ENCODE data around the gene CBX6.

CBX6 gene

GRCh38 chr22:38866024-38866398 is 6.0 kb downstream of the CBX6 start:
- H3K27me3 ChIP-seq (ENCODE audit: insufficient read depth, low read length, poor library complexity) = no peaks in the 10 kb centered on the region
- H3K79me2 ChIP-seq (ENCODE audit: insufficient read depth, low read length) = peaks cover 32% of the 10 kb centered on the region
- DNase-seq (no peak), ATAC-seq (ENCODE audit: insufficient read depth, low read depth) (no peak)
- H4K20me1 ChIP-seq (ENCODE audit: insufficient read depth, low read length) = peaks cover 81% of the 10 kb centered on the region
- H3K4me2 ChIP-seq (ENCODE audit: insufficient read depth, low read length) = no peak overlapping the region
- H3K27ac ChIP-seq (ENCODE audit: low read length) = no peak overlapping the region
- no peak overlapping the region for H3K4me3 ChIP-seq (ENCODE audit: low read depth in 1 of 2, low read length in 2 of 2)
- H3K36me3 ChIP-seq (ENCODE audit: insufficient read depth, low read length) = peaks cover 65% of the 10 kb centered on the region
- H3K9me3 ChIP-seq (ENCODE audit: insufficient read depth, low read length, severe bottlenecking) = no peaks in the 10 kb centered on the region
- H3K9ac ChIP-seq (ENCODE audit: low read depth, low read length) = no peak overlapping the region
- no peak overlapping the region for H2AFZ ChIP-seq (ENCODE audit: low read depth, low read length)
- TF ChIP-seq EZH2 (IDR thresholded peaks at IDR 0.05; ENCODE audit: borderline replicate concordance, low read depth, low read length, severe bottlenecking) = no peak
- no peak for TF ChIP-seq CTCF (IDR thresholded peaks at IDR 0.05; ENCODE audit: borderline replicate concordance, extremely low read depth, low read length, poor library complexity, severe bottlenecking)
- H3K4me1 ChIP-seq (ENCODE audit: insufficient read depth, low read length) = peaks cover 28% of the 10 kb centered on the region

- H3K4me2 ChIP-seq (ENCODE audit: insufficient read depth, low read length) = no peak overlapping the region
- peaks cover 22% of the 10 kb centered on the region for H3K4me1 ChIP-seq (ENCODE audit: insufficient read depth, low read length)
- no peak for DNase-seq
- no peaks in the 10 kb centered on the region for H3K9me3 ChIP-seq (ENCODE audit: insufficient read depth, low read length, severe bottlenecking)
- no peak for ATAC-seq (ENCODE audit: insufficient read depth, low read depth)
- H3K27me3 ChIP-seq (ENCODE audit: insufficient read depth, low read length, poor library complexity) = no peaks in the 10 kb centered on the region
- no peak overlapping the region for H3K27ac ChIP-seq (ENCODE audit: low read length)
- H2AFZ ChIP-seq (ENCODE audit: low read depth, low read length) = no peak overlapping the region
- no peak overlapping the region for H3K4me3 ChIP-seq (ENCODE audit: low read depth in 1 of 2, low read length in 2 of 2)
- peaks cover 65% of the 10 kb centered on the region for H3K36me3 ChIP-seq (ENCODE audit: insufficient read depth, low read length)
- no peak for TF ChIP-seq CTCF (IDR thresholded peaks at IDR 0.05; ENCODE audit: borderline replicate concordance, extremely low read depth, low read length, poor library complexity, severe bottlenecking)
- no peak for TF ChIP-seq EZH2 (IDR thresholded peaks at IDR 0.05; ENCODE audit: borderline replicate concordance, low read depth, low read length, severe bottlenecking)
- H3K79me2 ChIP-seq (ENCODE audit: insufficient read depth, low read length) = peaks cover 26% of the 10 kb centered on the region
- no peak overlapping the region for H3K9ac ChIP-seq (ENCODE audit: low read depth, low read length)
- peaks cover 84% of the 10 kb centered on the region for H4K20me1 ChIP-seq (ENCODE audit: insufficient read depth, low read length)
Observed at GRCh38 chr22:38865201-38866023, 6.6 kb downstream of the CBX6 start.

GRCh38 chr22:38864361-38865191 is 7.4 kb downstream of the CBX6 start:
- no peak overlapping the region for H3K9ac ChIP-seq (ENCODE audit: low read depth, low read length)
- no peak overlapping the region for H2AFZ ChIP-seq (ENCODE audit: low read depth, low read length)
- DNase-seq = no peak
- ATAC-seq (ENCODE audit: insufficient read depth, low read depth) = no peak
- no peaks in the 10 kb centered on the region for H3K9me3 ChIP-seq (ENCODE audit: insufficient read depth, low read length, severe bottlenecking)
- H4K20me1 ChIP-seq (ENCODE audit: insufficient read depth, low read length) = peaks cover 85% of the 10 kb centered on the region
- H3K4me1 ChIP-seq (ENCODE audit: insufficient read depth, low read length) = peaks cover 14% of the 10 kb centered on the region
- H3K27me3 ChIP-seq (ENCODE audit: insufficient read depth, low read length, poor library complexity) = no peaks in the 10 kb centered on the region
- H3K4me2 ChIP-seq (ENCODE audit: insufficient read depth, low read length) = no peak overlapping the region
- no peak for TF ChIP-seq CTCF (IDR thresholded peaks at IDR 0.05; ENCODE audit: borderline replicate concordance, extremely low read depth, low read length, poor library complexity, severe bottlenecking)
- TF ChIP-seq EZH2 (IDR thresholded peaks at IDR 0.05; ENCODE audit: borderline replicate concordance, low read depth, low read length, severe bottlenecking) = no peak
- H3K4me3 ChIP-seq (ENCODE audit: low read depth in 1 of 2, low read length in 2 of 2) = no peak overlapping the region
- peaks cover 56% of the 10 kb centered on the region for H3K36me3 ChIP-seq (ENCODE audit: insufficient read depth, low read length)
- H3K79me2 ChIP-seq (ENCODE audit: insufficient read depth, low read length) = peaks cover 18% of the 10 kb centered on the region
- no peak overlapping the region for H3K27ac ChIP-seq (ENCODE audit: low read length)
